Measurements from ENCODE around the gene SYCP2. TPM values are rescaled to one million over a fixed set of nuclear protein-coding genes. Genes with fewer than 3 reads are reported as not detected.

Gene SYCP2
- polyA plus RNA-seq, 1 of the 3 experiments (the other 2 are of a cell fraction): 0.76 TPM

DNA sequence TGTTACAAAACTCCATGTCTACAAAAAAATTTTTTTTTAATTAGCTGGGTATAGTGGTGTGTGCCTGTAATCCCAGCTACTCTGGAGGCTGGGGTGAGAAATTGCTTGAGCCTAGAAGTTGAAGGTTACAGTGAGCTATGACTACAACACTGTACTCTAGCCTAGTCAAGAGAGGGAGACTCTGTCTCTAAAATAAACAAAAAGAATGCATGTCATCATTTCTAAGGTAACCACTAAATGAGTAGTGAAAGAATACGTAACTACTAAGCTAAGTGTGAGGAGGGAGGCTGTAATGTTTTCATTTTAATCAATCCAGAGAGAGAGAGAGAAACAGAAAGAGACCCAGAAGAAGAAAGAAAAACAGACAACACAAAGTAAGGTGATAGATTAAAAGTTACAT lies 9.9 kb downstream of the SYCP2 start:
- H2AFZ ChIP-seq (ENCODE audit: low read depth): no peak overlapping the region
- H3K79me2 ChIP-seq (ENCODE audit: insufficient read depth): no peaks in the 10 kb centered on the region
- no peaks in the 10 kb centered on the region for H3K27me3 ChIP-seq (ENCODE audit: insufficient read depth)
- no peaks in the 10 kb centered on the region for H4K20me1 ChIP-seq (ENCODE audit: insufficient read depth)
- no peaks in the 10 kb centered on the region for H3F3A ChIP-seq (replicated peaks; ENCODE audit: insufficient read depth)
- no peak overlapping the region for H3K4me3 ChIP-seq (ENCODE audit: low read depth in 2 of 2, low read length in 1 of 2)
- no peaks in the 10 kb centered on the region; a peak in 1 of 4 replicates for H3K4me1 ChIP-seq (ENCODE audit: control insufficient read depth in 1 of 2, insufficient read depth in 2 of 2, low read depth in 1 of 2, low read length in 1 of 2)
- no peaks in the 10 kb centered on the region for H3K9me3 ChIP-seq
- H3K27ac ChIP-seq (ENCODE audit: low read depth in 2 of 2, low read length in 1 of 2): no peak overlapping the region
- no peak overlapping the region for H3K9ac ChIP-seq
- POLR2A ChIA-PET: no interaction called here
- no peak overlapping the region for H3K4me2 ChIP-seq
- no peak for DNase-seq
- WGBS (ENCODE audit: low lambda C conversion rate): 96% methylated on average over 1 of the region's 1 CpG
- CTCF ChIA-PET: interaction anchor here (2.6 kb wide), 1 partner anchor 10 kb away, joined by 13 read pairs; the partner anchor contains the start of gene SYCP2
- H3K9me2 ChIP-seq: no peaks in the 10 kb centered on the region; the same call in 1 of the 2 replicates
- TF ChIP-seq, protein P1, sequence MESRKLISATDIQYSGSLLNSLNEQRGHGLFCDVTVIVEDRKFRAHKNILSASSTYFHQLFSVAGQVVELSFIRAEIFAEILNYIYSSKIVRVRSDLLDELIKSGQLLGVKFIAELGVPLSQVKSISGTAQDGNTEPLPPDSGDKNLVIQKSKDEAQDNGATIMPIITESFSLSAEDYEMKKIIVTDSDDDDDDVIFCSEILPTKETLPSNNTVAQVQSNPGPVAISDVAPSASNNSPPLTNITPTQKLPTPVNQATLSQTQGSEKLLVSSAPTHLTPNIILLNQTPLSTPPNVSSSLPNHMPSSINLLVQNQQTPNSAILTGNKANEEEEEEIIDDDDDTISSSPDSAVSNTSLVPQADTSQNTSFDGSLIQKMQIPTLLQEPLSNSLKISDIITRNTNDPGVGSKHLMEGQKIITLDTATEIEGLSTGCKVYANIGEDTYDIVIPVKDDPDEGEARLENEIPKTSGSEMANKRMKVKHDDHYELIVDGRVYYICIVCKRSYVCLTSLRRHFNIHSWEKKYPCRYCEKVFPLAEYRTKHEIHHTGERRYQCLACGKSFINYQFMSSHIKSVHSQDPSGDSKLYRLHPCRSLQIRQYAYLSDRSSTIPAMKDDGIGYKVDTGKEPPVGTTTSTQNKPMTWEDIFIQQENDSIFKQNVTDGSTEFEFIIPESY (IDR thresholded peaks at IDR 0.05; ENCODE audit: borderline replicate concordance, low read depth): no peak
- TF ChIP-seq, protein P2, sequence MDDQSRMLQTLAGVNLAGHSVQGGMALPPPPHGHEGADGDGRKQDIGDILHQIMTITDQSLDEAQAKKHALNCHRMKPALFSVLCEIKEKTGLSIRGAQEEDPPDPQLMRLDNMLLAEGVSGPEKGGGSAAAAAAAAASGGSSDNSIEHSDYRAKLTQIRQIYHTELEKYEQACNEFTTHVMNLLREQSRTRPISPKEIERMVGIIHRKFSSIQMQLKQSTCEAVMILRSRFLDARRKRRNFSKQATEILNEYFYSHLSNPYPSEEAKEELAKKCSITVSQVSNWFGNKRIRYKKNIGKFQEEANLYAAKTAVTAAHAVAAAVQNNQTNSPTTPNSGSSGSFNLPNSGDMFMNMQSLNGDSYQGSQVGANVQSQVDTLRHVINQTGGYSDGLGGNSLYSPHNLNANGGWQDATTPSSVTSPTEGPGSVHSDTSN (IDR thresholded peaks at IDR 0.05): no peak
- TF ChIP-seq EP300 (IDR thresholded peaks at IDR 0.05; ENCODE audit: borderline replicate concordance in 1 of 2, low read depth in 1 of 2, low read length in 1 of 2): no peak
- TF ChIP-seq POLR2AphosphoS5 (IDR thresholded peaks at IDR 0.05; ENCODE audit: low read depth, low read length): no peak
- H3K36me3 ChIP-seq (replicated peaks in 1 of 2; ENCODE audit: control insufficient read depth in 1 of 2, insufficient read depth in 2 of 2, low read length in 1 of 2): peaks cover 0 to 4% of the 10 kb centered on the region in 2 experiments

DNA sequence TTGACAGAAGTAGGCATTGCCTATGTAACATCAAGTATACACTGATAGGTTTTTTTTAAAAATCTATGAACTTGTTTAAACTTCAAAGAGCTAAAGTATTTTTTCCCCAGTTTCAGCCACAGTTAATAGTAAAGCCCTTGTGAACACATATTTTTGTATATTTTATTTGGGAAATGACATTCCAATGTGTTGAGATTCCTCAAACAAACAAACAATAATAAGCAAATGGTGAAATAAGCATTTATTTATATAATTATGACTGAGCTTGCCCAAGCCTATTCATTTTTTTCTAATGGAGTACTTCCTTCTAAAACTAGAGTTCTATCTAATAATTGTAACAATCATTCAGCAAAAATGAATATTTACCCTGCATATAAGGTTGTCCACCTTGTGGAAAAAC lies 12.5 kb downstream of the SYCP2 start:
- TF ChIP-seq TCF12 (IDR thresholded peaks at IDR 0.05) (no peak), ELF1 (IDR thresholded peaks at IDR 0.05) (no peak), NFIC (IDR thresholded peaks at IDR 0.05; ENCODE audit: borderline replicate concordance) (no peak), POLR2AphosphoS5 (IDR thresholded peaks at IDR 0.05; ENCODE audit: low read depth, low read length) (no peak), JUND (IDR thresholded peaks at IDR 0.05) (no peak), TEAD4 (IDR thresholded peaks at IDR 0.05; ENCODE audit: borderline replicate concordance, insufficient read depth) (no peak), CHD2 (IDR thresholded peaks at IDR 0.05; ENCODE audit: low read length, partially characterized antibody) (no peak), FOSL2 (IDR thresholded peaks at IDR 0.05; ENCODE audit: borderline replicate concordance, low read depth) (no peak), SIN3A (IDR thresholded peaks at IDR 0.05; ENCODE audit: borderline replicate concordance, low read depth, low read length) (no peak)
- TF ChIP-seq, protein P3, sequence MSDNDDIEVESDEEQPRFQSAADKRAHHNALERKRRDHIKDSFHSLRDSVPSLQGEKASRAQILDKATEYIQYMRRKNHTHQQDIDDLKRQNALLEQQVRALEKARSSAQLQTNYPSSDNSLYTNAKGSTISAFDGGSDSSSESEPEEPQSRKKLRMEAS (IDR thresholded peaks at IDR 0.05; ENCODE audit: low read depth): no peak
- TF ChIP-seq, protein P4, sequence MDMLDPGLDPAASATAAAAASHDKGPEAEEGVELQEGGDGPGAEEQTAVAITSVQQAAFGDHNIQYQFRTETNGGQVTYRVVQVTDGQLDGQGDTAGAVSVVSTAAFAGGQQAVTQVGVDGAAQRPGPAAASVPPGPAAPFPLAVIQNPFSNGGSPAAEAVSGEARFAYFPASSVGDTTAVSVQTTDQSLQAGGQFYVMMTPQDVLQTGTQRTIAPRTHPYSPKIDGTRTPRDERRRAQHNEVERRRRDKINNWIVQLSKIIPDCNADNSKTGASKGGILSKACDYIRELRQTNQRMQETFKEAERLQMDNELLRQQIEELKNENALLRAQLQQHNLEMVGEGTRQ (IDR thresholded peaks at IDR 0.05; ENCODE audit: borderline replicate concordance, low read depth, low read length): no peak
- no peak overlapping the region for H3K4me2 ChIP-seq
- no peak overlapping the region for H3K9ac ChIP-seq
- H4K20me1 ChIP-seq (ENCODE audit: insufficient read depth): no peaks in the 10 kb centered on the region
- H3F3A ChIP-seq (replicated peaks; ENCODE audit: insufficient read depth): no peaks in the 10 kb centered on the region
- H3K4me3 ChIP-seq (ENCODE audit: low read depth in 2 of 2, low read length in 1 of 2): no peak overlapping the region
- no peak for DNase-seq
- H3K9me2 ChIP-seq: no peaks in the 10 kb centered on the region; the same call in 1 of the 2 replicates
- H3K36me3 ChIP-seq (replicated peaks in 1 of 2; ENCODE audit: control insufficient read depth in 1 of 2, insufficient read depth in 2 of 2, low read length in 1 of 2): peaks cover 0 to 7% of the 10 kb centered on the region in 2 experiments
- no peaks in the 10 kb centered on the region for H3K9me3 ChIP-seq
- CTCF ChIA-PET: interaction anchor here (1.0 kb wide), 1 partner anchor 28 kb away, joined by 3 read pairs; no protein-coding TSS in a partner anchor
- H3K27me3 ChIP-seq (ENCODE audit: insufficient read depth): no peaks in the 10 kb centered on the region
- H3K79me2 ChIP-seq (ENCODE audit: insufficient read depth): no peaks in the 10 kb centered on the region
- H3K4me1 ChIP-seq (ENCODE audit: control insufficient read depth in 1 of 2, insufficient read depth in 2 of 2, low read depth in 1 of 2, low read length in 1 of 2): no peaks in the 10 kb centered on the region; a peak in 1 of 4 replicates
- no peak overlapping the region for H3K27ac ChIP-seq (ENCODE audit: low read depth in 2 of 2, low read length in 1 of 2)
- H2AFZ ChIP-seq (ENCODE audit: low read depth): no peak overlapping the region
- POLR2A ChIA-PET: no interaction called here
